GM12875 (cell line): ENCODE data around the gene SPPL2B.

Source experiments
- H3K4me3 ChIP-seq: one replicate; pipeline ENCODE4 v1.5.1; 2011; ENCODE audit warnings: low read depth, low read length, control low read depth
- CTCF ChIP-seq: IDR thresholded peaks from 2 replicates; pipeline ENCODE4 v1.5.1; 2011; ENCODE audit warnings: low read depth, mild to moderate bottlenecking, control low read depth, inconsistent platforms, low read length, moderate library complexity, borderline replicate concordance; ENCODE audit not compliant: insufficient read depth

SPPL2B gene

GRCh38 chr19:2328401-2329148 lies at the start of gene SPPL2B, which contains the start of gene LSM7:
TSS of gene SPPL2B (plus strand) at chr19:2328684. CDS start at chr19:2328710, 26 bp downstream.
TSS of gene LSM7 (minus strand) at chr19:2328586. CDS start at chr19:2328566, 20 bp downstream.
- no peak for TF ChIP-seq CTCF
- peak within 1 kb of the TSS; percentile 99 for H3K4me3 ChIP-seq

- H3K4me3 ChIP-seq: no peak overlapping the region
- TF ChIP-seq CTCF: no peak
These were observed 47.7 kb upstream of the SPPL2B start for GRCh38 chr19:2280633-2281264.

GRCh38 chr19:2281265-2282061 lies 47.0 kb upstream of the SPPL2B start:
- peak overlapping the region; percentile 37 for H3K4me3 ChIP-seq

- TF ChIP-seq CTCF: no peak
- peak within 1 kb of the TSS; percentile 37 for H3K4me3 ChIP-seq
These were observed 46.2 kb upstream of the SPPL2B start, which contains the start of gene PEAK3 for GRCh38 chr19:2282062-2282861. TSS of gene PEAK3 (minus strand) at chr19:2282175. CDS start at chr19:2280931, 1,244 bp downstream.

- no peak overlapping the region for H3K4me3 ChIP-seq
- TF ChIP-seq CTCF: no peak
These were observed 45.6 kb upstream of the SPPL2B start for GRCh38 chr19:2282862-2283237.

GRCh38 chr19:2283835-2284507 lies 44.5 kb upstream of the SPPL2B start:
- no peak for TF ChIP-seq CTCF

More at GRCh38 chr19:2283835-2284507, 44.5 kb upstream of the SPPL2B start:
- no peak overlapping the region for H3K4me3 ChIP-seq
